ENCODE measurements around the gene RBM10.

The RBM10 gene, protein sequence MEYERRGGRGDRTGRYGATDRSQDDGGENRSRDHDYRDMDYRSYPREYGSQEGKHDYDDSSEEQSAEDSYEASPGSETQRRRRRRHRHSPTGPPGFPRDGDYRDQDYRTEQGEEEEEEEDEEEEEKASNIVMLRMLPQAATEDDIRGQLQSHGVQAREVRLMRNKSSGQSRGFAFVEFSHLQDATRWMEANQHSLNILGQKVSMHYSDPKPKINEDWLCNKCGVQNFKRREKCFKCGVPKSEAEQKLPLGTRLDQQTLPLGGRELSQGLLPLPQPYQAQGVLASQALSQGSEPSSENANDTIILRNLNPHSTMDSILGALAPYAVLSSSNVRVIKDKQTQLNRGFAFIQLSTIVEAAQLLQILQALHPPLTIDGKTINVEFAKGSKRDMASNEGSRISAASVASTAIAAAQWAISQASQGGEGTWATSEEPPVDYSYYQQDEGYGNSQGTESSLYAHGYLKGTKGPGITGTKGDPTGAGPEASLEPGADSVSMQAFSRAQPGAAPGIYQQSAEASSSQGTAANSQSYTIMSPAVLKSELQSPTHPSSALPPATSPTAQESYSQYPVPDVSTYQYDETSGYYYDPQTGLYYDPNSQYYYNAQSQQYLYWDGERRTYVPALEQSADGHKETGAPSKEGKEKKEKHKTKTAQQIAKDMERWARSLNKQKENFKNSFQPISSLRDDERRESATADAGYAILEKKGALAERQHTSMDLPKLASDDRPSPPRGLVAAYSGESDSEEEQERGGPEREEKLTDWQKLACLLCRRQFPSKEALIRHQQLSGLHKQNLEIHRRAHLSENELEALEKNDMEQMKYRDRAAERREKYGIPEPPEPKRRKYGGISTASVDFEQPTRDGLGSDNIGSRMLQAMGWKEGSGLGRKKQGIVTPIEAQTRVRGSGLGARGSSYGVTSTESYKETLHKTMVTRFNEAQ

DNA sequence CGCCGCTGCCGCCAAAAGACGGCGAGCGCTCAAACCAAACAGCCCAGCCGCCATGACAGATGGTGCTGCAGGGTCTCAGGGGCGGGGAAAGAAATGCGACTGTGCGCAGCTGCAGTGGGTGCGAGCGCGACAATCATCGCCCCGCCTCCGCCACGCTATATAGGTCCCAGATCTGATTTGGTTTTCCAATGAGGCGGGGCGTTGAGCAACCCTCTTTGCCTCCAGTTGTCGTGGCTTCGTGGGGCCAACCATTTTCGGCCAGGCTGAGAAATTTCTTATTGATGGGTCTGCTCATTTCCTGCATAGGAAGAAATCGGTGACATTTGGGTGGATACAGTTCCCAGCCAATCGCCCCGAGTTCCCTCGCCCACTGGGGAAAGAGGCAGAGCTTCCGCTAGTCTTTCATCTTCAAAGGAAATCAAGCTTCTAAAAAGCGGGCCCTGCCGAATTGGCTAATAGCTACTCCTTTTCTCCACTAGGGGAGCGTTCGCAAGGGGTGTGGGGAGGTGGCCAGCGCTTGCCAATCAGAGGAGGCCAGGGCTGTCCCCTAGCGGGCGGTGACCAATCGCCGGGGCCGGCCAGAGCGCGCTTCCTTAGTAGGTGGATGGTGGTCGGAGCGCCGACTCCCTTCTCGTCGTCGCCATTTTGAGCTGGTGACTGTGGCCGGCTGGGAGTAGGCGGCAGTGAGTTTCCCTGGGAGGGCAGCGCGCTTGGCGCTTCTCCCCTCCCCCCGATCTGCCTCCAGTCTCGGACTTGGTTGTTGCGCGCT lies at the start of gene RBM10, which contains the start of gene NDUFB11:
Gene RBM10 (plus strand): TSS at position 596 of the 769 bp plus-strand sequence. CDS start 2,261 bp downstream, outside the sequence.
Gene NDUFB11 (minus strand): TSS at position 77 of the 769 bp plus-strand sequence. CDS start 23 bp downstream, at position 54.
- Histone ChIP-seq H3F3A (ENCODE audit: insufficient read depth) (no peaks in the 10 kb centered on the region; the same call in 1 of the 2 replicates), H3K4me3 (ENCODE audit: insufficient read depth, low read length, poor library complexity, severe bottlenecking) (peak within 1 kb of the TSS; percentile 88), H3K79me2 (ENCODE audit: insufficient read depth, low read length) (peaks cover 57% of the 10 kb centered on the region), H3K9ac (ENCODE audit: low read length) (peak within 1 kb of the TSS; percentile 90), H3K9me3 (ENCODE audit: insufficient read depth, low read length) (no peaks in the 10 kb centered on the region), H3K27me3 (ENCODE audit: low read length) (no peaks in the 10 kb centered on the region), H3K9me2 (replicated peaks; ENCODE audit: insufficient read depth, low read length) (no peaks in the 10 kb centered on the region), H3K4me2 (ENCODE audit: low read depth, low read length, poor library complexity, severe bottlenecking) (peak within 1 kb of the TSS; percentile 86), H3K27ac (ENCODE audit: low read depth, low read length) (peak within 1 kb of the TSS; percentile 90), H4K20me1 (ENCODE audit: low read depth, low read length) (no peaks in the 10 kb centered on the region), H3K36me3 (ENCODE audit: low read length) (no peaks in the 10 kb centered on the region), H2AFZ (ENCODE audit: low read depth, low read length, severe bottlenecking) (peak within 1 kb of the TSS; percentile 74)
- TF ChIP-seq, protein P1, sequence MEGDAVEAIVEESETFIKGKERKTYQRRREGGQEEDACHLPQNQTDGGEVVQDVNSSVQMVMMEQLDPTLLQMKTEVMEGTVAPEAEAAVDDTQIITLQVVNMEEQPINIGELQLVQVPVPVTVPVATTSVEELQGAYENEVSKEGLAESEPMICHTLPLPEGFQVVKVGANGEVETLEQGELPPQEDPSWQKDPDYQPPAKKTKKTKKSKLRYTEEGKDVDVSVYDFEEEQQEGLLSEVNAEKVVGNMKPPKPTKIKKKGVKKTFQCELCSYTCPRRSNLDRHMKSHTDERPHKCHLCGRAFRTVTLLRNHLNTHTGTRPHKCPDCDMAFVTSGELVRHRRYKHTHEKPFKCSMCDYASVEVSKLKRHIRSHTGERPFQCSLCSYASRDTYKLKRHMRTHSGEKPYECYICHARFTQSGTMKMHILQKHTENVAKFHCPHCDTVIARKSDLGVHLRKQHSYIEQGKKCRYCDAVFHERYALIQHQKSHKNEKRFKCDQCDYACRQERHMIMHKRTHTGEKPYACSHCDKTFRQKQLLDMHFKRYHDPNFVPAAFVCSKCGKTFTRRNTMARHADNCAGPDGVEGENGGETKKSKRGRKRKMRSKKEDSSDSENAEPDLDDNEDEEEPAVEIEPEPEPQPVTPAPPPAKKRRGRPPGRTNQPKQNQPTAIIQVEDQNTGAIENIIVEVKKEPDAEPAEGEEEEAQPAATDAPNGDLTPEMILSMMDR (IDR thresholded peaks at IDR 0.05; ENCODE audit: insufficient read depth, low read length, poor library complexity, severe bottlenecking) = peak; percentile 39
- TF ChIP-seq EZH2phosphoT487 (conservative IDR thresholded peaks at IDR 0.05; ENCODE audit: low read length) = no peak

DNA sequence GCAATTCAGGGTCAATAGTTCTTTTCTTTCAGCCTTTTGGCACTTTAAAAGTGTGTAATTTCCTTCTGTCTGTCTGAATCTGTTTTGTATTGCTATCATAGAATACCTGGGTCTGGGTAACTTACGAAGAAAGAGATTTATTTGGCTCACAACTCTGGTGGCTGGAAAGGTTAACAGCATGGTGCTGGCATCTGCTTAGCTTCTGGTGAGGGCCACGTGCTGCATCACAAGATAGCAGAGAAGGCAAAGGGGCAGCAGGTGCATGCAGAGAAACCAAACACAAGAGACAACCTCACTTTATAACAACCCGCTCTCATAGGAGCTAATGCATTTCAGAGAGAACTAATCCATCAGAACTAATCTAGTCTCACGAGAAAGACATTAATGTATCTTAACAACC lies 48.0 kb upstream of the RBM10 start:
- no peaks in the 10 kb centered on the region for H3K27me3 ChIP-seq (ENCODE audit: low read length)
- no peak overlapping the region for H3K4me2 ChIP-seq (ENCODE audit: low read depth, low read length, poor library complexity, severe bottlenecking)

More for the DNA sequence above, 48.0 kb upstream of the RBM10 start:
- Histone ChIP-seq H3K36me3 (ENCODE audit: low read length) (no peaks in the 10 kb centered on the region), H3F3A (ENCODE audit: insufficient read depth) (no peaks in the 10 kb centered on the region; the same call in 1 of the 2 replicates), H3K27ac (ENCODE audit: low read depth, low read length) (no peak overlapping the region), H3K79me2 (ENCODE audit: insufficient read depth, low read length) (no peaks in the 10 kb centered on the region), H3K9ac (ENCODE audit: low read length) (no peak overlapping the region), H3K9me2 (replicated peaks; ENCODE audit: insufficient read depth, low read length) (no peaks in the 10 kb centered on the region), H2AFZ (ENCODE audit: low read depth, low read length, severe bottlenecking) (no peak overlapping the region), H4K20me1 (ENCODE audit: low read depth, low read length) (no peaks in the 10 kb centered on the region), H3K9me3 (ENCODE audit: insufficient read depth, low read length) (no peaks in the 10 kb centered on the region), H3K4me3 (ENCODE audit: insufficient read depth, low read length, poor library complexity, severe bottlenecking) (no peak overlapping the region)
- TF ChIP-seq, protein P1 (IDR thresholded peaks at IDR 0.05; ENCODE audit: insufficient read depth, low read length, poor library complexity, severe bottlenecking) = no peak
- no peak for TF ChIP-seq EZH2phosphoT487 (conservative IDR thresholded peaks at IDR 0.05; ENCODE audit: low read length)

All from SU-DHL-6 (cell line).